HG02943 (cell line): Measurements from ENCODE around the gene OR10T2.
"Not testable (repeated sequence)": the region's sequence is repeated elsewhere in the genome, so short reads cannot be mapped to it uniquely, and the experiment has no call there.

ENCODE experiments used
- ATAC-seq: cut with Tn5 transposase; IDR thresholded peaks from one replicate; pipeline ENCODE4 v1.9.1; 2021; ENCODE audit warnings: mild to moderate bottlenecking, low read depth, moderate library complexity; ENCODE audit not compliant: unreplicated experiment

The OR10T2 gene

DNA sequence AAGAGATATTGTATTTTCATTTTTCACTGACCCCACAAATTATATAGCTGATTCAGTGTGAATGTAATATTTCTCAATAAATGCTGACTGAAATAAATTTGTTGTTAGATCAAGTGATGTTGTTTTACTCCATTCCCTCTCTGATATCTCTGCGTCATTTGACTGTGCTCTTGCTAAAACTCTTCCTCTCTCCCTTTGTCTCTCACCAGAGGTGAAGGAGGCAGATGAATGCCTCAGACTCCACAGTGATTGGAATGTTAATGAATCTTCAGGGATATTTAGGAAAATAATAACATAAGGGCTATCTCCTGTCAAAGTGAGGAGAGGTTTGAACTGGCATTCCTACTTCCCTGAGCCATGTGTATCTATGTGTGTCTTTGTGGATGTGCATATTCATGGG lies 41.8 kb downstream of the OR10T2 start:
- no peak for ATAC-seq

DNA sequence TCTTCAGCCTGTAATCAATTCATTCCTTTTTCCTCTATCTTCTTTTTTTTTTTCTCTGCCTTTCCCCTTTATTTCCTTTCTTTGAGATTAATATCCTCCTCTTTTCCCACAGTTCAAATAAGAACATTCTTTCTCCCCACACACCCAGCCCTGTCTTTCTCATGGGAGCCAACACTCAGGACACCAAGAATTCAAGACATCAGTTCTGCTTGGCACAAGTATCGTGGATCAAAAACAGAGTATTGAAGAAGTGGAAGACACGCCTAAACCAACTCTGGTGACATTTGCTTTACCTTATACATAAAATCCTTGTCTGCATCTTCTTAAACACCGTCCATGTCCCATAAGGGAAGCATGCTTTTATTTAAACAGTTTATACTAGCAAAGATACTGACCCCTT lies 42.6 kb downstream of the OR10T2 start:
- no peak for ATAC-seq

DNA sequence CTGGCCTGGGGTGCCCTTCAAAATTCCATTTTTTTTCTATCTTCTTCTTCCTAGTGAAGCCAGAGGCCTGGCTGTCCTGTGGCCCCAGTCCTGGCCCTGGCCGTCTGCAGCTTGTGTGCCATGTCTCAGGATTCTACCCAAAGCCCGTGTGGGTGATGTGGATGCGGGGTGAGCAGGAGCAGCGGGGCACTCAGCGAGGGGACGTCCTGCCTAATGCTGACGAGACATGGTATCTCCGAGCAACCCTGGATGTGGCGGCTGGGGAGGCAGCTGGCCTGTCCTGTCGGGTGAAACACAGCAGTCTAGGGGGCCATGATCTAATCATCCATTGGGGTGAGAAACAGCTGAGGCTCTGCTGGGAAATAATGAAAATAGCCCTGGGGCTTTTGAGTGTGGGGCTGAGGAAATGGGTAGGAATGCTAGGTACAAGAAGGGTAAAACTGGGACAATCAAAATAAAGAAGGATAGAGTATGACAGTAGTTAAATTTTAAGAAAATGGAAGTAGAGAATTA lies 43.4 kb downstream of the OR10T2 start:
- ATAC-seq, result no peak

DNA sequence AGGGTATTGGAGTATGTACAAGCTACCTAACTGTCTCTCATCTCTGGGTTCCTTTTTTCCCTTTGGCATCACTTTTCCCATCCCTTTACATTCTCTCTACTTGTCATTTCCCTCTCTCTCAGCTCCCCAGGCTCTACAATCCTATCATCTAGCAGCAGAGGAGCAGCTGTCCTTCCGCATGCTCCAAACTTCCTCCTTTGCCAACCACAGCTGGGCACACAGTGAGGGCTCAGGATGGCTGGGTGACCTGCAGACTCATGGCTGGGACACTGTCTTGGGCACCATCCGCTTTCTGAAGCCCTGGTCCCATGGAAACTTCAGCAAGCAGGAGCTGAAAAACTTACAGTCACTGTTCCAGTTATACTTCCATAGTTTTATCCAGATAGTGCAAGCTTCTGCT lies 45.0 kb downstream of the OR10T2 start:
- no peak for ATAC-seq

DNA sequence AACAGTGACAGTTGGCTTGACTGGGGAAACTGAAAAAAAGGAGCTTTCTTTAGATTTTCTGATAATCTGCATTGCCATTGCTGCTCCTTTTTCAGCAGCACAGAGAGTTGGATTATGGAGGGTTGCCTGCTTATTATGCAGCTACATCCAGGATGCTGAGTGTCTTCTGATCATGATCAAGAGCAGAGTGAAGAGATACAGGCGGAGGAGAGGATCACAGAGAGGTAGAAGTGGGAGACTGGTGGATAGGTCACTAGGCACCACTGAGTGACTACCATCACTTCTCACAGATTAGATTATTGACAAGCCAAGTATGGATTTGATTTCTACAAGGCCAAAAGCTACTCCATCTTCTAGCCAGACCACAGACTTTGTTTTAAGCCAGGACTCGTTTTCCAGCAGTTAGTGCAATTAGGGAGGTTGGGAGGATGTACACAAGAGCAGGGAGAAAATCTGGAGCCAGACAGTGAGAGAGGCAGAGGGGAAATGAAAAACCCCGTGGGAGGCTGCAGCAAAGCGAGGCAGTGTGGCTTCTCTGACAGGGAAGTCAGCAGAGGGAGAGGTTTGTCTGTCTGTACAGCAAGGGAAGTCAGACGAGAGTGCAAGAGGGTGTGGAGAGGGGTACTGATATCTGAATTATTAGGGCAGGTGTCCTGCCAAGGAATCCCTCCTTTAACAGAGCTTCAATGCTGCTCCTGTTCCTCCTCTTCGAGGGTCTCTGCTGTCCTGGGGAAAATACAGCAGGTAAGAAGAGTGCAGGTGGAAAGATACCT lies 45.8 kb downstream of the OR10T2 start, which contains the start of gene CD1E:
Gene CD1E (plus strand): TSS at position 592 of the 773 bp plus-strand sequence. CDS start 95 bp downstream, at position 687.
- ATAC-seq, result no peak

DNA sequence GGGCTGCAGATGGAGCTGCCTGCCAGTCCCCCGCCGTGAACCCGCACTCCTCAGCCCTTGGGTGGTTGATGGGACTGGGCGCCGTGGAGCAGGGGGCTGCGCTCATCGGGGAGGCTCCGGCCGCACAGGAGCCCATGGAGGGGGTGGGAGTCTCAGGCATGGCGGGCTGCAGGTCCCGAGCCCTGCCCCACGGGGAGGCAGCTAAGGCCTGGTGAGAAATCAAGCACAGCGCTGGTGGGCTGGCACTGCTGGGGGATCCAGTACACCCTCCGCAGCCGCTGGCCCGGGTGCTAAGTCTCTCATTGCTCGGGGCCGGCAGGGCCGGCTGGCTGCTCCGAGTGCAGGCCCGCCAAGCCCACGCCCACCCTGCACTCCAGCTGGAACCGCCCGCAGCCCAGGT lies 50.3 kb downstream of the OR10T2 start:
- ATAC-seq, result not testable (repeated sequence)
